Omental fat pad (tissue), 4 donors: ENCODE measurements around the gene CNP. TPM values are rescaled to one million over a fixed set of nuclear protein-coding genes. Genes with fewer than 3 reads are reported as not detected.
"Not testable (repeated sequence)": the region's sequence is repeated elsewhere in the genome, so short reads cannot be mapped to it uniquely, and the experiment has no call there.

ENCODE experiments used
- ATAC-seq: fragments of 150-250 bp; one replicate; pipeline ENCODE4 v1.9.1; 2016; ENCODE audit warnings: mild to moderate bottlenecking, moderate library complexity; ENCODE audit not compliant: low FRiP score
- DNase-seq: peaks from one replicate; pipeline ENCODE4 v3.0.0-alpha.2; 2019; ENCODE audit warnings: low spot score
- CTCF ChIP-seq, 3 donors: fragments of 450-650 bp; IDR thresholded peaks; one replicate each; pipeline ENCODE4 v1.5.1; 2016 to 2017; ENCODE audit warnings: antibody characterized with exemption in 3 of 3, mild to moderate bottlenecking in 3 of 3, moderate library complexity in 2 of 3
- total RNA-seq, 4 donors: library from RNA; depleted of rRNA; stranded (reverse); fragments of >200 nt; gene quantifications; one replicate each; pipeline ENCODE4 v1.1.0, GENCODE V29; 2016

Gene CNP
- total RNA-seq, 4 donors from 2014 or later = 42.2 to 62.9 (median 49.8) TPM

GRCh38 chr17:42009170-42009569, 42.6 kb downstream of the CNP start:
- TF ChIP-seq CTCF (IDR thresholded peaks at IDR 0.05) = no peak
- DNase-seq (no peak), ATAC-seq (no peak)

- ATAC-seq = peak; percentile 33
- DNase-seq = not testable (repeated sequence)
Measured at GRCh38 chr17:42010266-42010680, 43.7 kb downstream of the CNP start.

GRCh38 chr17:42010898-42011516, 44.4 kb downstream of the CNP start:
- ATAC-seq = no peak
- TF ChIP-seq CTCF (IDR thresholded peaks at IDR 0.05) = no peak
- no peak for DNase-seq

- DNase-seq, ATAC-seq: not testable (repeated sequence)
Measured at GRCh38 chr17:42012363-42012762, 45.8 kb downstream of the CNP start.

- ATAC-seq, DNase-seq: not testable (repeated sequence)
Measured at GRCh38 chr17:42013740-42014139, 47.1 kb downstream of the CNP start.

- ATAC-seq = no peak
- TF ChIP-seq CTCF (IDR thresholded peaks at IDR 0.05) = no peak
- DNase-seq = no peak
Measured at GRCh38 chr17:42016411-42016831, 49.8 kb downstream of the CNP start.

GRCh38 chr17:42016941-42017865, 50.6 kb downstream of the CNP start, which contains the start of gene DNAJC7:
Gene DNAJC7, minus strand, starts transcription at chr17:42017439. Its CDS starts 23 bp downstream, at chr17:42017416.
- peak; percentile 46 for DNase-seq
- ATAC-seq = peak; percentile 92
- no peak for TF ChIP-seq CTCF (IDR thresholded peaks at IDR 0.05)

- peak; percentile 2 for ATAC-seq
- DNase-seq = no peak
- TF ChIP-seq CTCF (IDR thresholded peaks at IDR 0.05) = no peak
Measured at GRCh38 chr17:42017866-42018200, 51.2 kb downstream of the CNP start.
